Astrocyte of the spinal cord (primary cell): ENCODE data around the gene SMC1B.

Experiments used
- DNase-seq: peaks from one replicate; pipeline ENCODE4 v3.0.0; 2011; ENCODE audit warnings: low read depth, low spot score
- H3K4me3 ChIP-seq: 2 replicates; pipeline ENCODE4 v1.5.1; 2011; ENCODE audit warnings: low read depth, mild to moderate bottlenecking, low read length, moderate library complexity
- CTCF ChIP-seq: IDR thresholded peaks from 2 replicates; pipeline ENCODE4 v1.5.1; 2012; ENCODE audit warnings: low read depth, mild to moderate bottlenecking, low read length, inconsistent platforms
- in situ Hi-C: cut with HindIII; loops from 2 replicates; pipeline ENCODE4 v1.10.0; 2017; ENCODE audit warnings: low sequenced_read_pairs

SMC1B gene

GRCh38 chr22:45407793-45408192 is 5.6 kb downstream of the SMC1B start:
- DNase-seq: no peak
- no peak overlapping the region for H3K4me3 ChIP-seq
- in situ Hi-C loops: no loop called here
- no peak for TF ChIP-seq CTCF

GRCh38 chr22:45402466-45402985 is 10.9 kb downstream of the SMC1B start:
- no peak for TF ChIP-seq CTCF
- DNase-seq: no peak
- H3K4me3 ChIP-seq: no peak overlapping the region
- in situ Hi-C loops: no loop called here

- H3K4me3 ChIP-seq: no peak overlapping the region
- no peak for TF ChIP-seq CTCF
- no peak for DNase-seq
- in situ Hi-C loops: no loop called here
Measured at GRCh38 chr22:45399712-45400445, 13.5 kb downstream of the SMC1B start.

GRCh38 chr22:45398214-45398613 is 15.2 kb downstream of the SMC1B start:
- H3K4me3 ChIP-seq: no peak overlapping the region
- no peak for DNase-seq
- in situ Hi-C loops: no loop called here
- no peak for TF ChIP-seq CTCF

- no peak for DNase-seq
- peak; percentile 5 for TF ChIP-seq CTCF
- H3K4me3 ChIP-seq: no peak overlapping the region
- in situ Hi-C loops: no loop called here
Measured at GRCh38 chr22:45397806-45398205, 15.6 kb downstream of the SMC1B start.

- no peak overlapping the region for H3K4me3 ChIP-seq
- no peak for TF ChIP-seq CTCF
- DNase-seq: no peak
- in situ Hi-C loops: no loop called here
Measured at GRCh38 chr22:45389546-45389945, 23.9 kb downstream of the SMC1B start.
